Measurements from ENCODE around the gene DOCK10.
"Not testable (repeated sequence)": the region's sequence is repeated elsewhere in the genome, so short reads cannot be mapped to it uniquely, and the experiment has no call there.

The DOCK10 gene

GRCh38 chr2:225055714-225056113, 13.4 kb upstream of the DOCK10 start:
- Mint-ChIP-seq H3K4me3 (no peak overlapping the region), H3K36me3 (ENCODE audit: low read depth) (no peaks in the 10 kb centered on the region), H3K27ac (no peak overlapping the region), H3K27me3 (ENCODE audit: low read depth, poor library complexity) (no peaks in the 10 kb centered on the region), H3K9me3 (no peaks in the 10 kb centered on the region), H3K4me1 (no peaks in the 10 kb centered on the region)
- no peak for TF ChIP-seq CTCF (IDR thresholded peaks at IDR 0.05)
- no peak for DNase-seq

GRCh38 chr2:225052703-225053102, 10.4 kb upstream of the DOCK10 start:
- DNase-seq: no peak
- no peaks in the 10 kb centered on the region for H3K4me1 Mint-ChIP-seq
- H3K4me3 Mint-ChIP-seq: no peak overlapping the region
- peaks cover 9% of the 10 kb centered on the region for H3K27me3 Mint-ChIP-seq (ENCODE audit: low read depth, poor library complexity)
- H3K27ac Mint-ChIP-seq: no peak overlapping the region
- no peak for TF ChIP-seq CTCF (IDR thresholded peaks at IDR 0.05)
- no peaks in the 10 kb centered on the region for H3K9me3 Mint-ChIP-seq
- H3K36me3 Mint-ChIP-seq (ENCODE audit: low read depth): no peaks in the 10 kb centered on the region

GRCh38 chr2:225047502-225047901, 5.2 kb upstream of the DOCK10 start:
- not testable (repeated sequence) for H3K9me3 Mint-ChIP-seq; H3K4me3 Mint-ChIP-seq; H3K27ac Mint-ChIP-seq; DNase-seq; H3K36me3 Mint-ChIP-seq (ENCODE audit: low read depth); H3K4me1 Mint-ChIP-seq
- peaks cover 58% of the 10 kb centered on the region for H3K27me3 Mint-ChIP-seq (ENCODE audit: low read depth, poor library complexity)

- H3K4me1 Mint-ChIP-seq: peaks cover 8% of the 10 kb centered on the region
- H3K4me3 Mint-ChIP-seq: peak overlapping the region; percentile 79
- H3K27me3 Mint-ChIP-seq (ENCODE audit: low read depth, poor library complexity): peaks cover 93% of the 10 kb centered on the region
- no peak for TF ChIP-seq CTCF (IDR thresholded peaks at IDR 0.05)
- no peak for DNase-seq
- no peak overlapping the region for H3K27ac Mint-ChIP-seq
- no peaks in the 10 kb centered on the region for H3K36me3 Mint-ChIP-seq (ENCODE audit: low read depth)
- no peaks in the 10 kb centered on the region for H3K9me3 Mint-ChIP-seq
Measured at GRCh38 chr2:225042800-225043167, 516 bp upstream of the DOCK10 start.

GRCh38 chr2:225041207-225041850, 939 bp downstream of the DOCK10 start:
- Mint-ChIP-seq H3K4me1 (peaks cover 8% of the 10 kb centered on the region), H3K36me3 (ENCODE audit: low read depth) (no peaks in the 10 kb centered on the region), H3K4me3 (peak overlapping the region; percentile 71), H3K9me3 (no peaks in the 10 kb centered on the region), H3K27me3 (ENCODE audit: low read depth, poor library complexity) (peaks cover 81% of the 10 kb centered on the region), H3K27ac (no peak overlapping the region)
- DNase-seq: peak; percentile 3
- no peak for TF ChIP-seq CTCF (IDR thresholded peaks at IDR 0.05)

GRCh38 chr2:225040856-225041206, 1.4 kb downstream of the DOCK10 start:
- Mint-ChIP-seq H3K36me3 (ENCODE audit: low read depth) (no peaks in the 10 kb centered on the region), H3K4me1 (peaks cover 8% of the 10 kb centered on the region), H3K9me3 (no peaks in the 10 kb centered on the region), H3K27me3 (ENCODE audit: low read depth, poor library complexity) (peaks cover 76% of the 10 kb centered on the region), H3K4me3 (peak overlapping the region; percentile 71), H3K27ac (no peak overlapping the region)
- no peak for TF ChIP-seq CTCF (IDR thresholded peaks at IDR 0.05)
- DNase-seq: no peak

Data from nephron progenitor cell (in vitro differentiated cells).